Measurements from ENCODE around the gene ELP2. TPM values are rescaled to one million over a fixed set of nuclear protein-coding genes. Genes with fewer than 3 reads are reported as not detected.

Gene ELP2
- total and polyA plus RNA-seq, 2 of the 8 experiments (the other 6 are each of a cell fraction or from before 2014, with no cell fraction given) = 55.8 to 165 TPM

DNA sequence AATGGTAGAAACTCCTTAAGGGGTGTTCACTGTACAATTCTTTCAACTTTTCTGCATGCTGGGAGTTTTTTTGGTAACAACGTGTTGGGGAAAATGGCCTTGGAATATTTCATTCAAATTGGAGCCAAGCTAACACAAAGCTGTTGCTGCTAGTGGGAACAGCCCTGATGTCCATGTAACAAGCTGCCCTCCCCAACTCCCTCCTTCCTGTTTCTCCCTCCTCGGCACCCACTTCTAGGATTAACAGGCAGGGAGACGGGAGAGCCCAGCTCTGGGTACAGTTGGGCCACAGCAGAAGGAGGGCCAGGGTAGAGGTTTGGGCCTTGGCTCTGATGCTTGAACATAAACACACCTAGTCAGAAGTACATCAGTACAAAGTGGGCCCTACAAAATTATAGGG, 48.2 kb downstream of the ELP2 start (continued):
- TF ChIP-seq, protein P1, sequence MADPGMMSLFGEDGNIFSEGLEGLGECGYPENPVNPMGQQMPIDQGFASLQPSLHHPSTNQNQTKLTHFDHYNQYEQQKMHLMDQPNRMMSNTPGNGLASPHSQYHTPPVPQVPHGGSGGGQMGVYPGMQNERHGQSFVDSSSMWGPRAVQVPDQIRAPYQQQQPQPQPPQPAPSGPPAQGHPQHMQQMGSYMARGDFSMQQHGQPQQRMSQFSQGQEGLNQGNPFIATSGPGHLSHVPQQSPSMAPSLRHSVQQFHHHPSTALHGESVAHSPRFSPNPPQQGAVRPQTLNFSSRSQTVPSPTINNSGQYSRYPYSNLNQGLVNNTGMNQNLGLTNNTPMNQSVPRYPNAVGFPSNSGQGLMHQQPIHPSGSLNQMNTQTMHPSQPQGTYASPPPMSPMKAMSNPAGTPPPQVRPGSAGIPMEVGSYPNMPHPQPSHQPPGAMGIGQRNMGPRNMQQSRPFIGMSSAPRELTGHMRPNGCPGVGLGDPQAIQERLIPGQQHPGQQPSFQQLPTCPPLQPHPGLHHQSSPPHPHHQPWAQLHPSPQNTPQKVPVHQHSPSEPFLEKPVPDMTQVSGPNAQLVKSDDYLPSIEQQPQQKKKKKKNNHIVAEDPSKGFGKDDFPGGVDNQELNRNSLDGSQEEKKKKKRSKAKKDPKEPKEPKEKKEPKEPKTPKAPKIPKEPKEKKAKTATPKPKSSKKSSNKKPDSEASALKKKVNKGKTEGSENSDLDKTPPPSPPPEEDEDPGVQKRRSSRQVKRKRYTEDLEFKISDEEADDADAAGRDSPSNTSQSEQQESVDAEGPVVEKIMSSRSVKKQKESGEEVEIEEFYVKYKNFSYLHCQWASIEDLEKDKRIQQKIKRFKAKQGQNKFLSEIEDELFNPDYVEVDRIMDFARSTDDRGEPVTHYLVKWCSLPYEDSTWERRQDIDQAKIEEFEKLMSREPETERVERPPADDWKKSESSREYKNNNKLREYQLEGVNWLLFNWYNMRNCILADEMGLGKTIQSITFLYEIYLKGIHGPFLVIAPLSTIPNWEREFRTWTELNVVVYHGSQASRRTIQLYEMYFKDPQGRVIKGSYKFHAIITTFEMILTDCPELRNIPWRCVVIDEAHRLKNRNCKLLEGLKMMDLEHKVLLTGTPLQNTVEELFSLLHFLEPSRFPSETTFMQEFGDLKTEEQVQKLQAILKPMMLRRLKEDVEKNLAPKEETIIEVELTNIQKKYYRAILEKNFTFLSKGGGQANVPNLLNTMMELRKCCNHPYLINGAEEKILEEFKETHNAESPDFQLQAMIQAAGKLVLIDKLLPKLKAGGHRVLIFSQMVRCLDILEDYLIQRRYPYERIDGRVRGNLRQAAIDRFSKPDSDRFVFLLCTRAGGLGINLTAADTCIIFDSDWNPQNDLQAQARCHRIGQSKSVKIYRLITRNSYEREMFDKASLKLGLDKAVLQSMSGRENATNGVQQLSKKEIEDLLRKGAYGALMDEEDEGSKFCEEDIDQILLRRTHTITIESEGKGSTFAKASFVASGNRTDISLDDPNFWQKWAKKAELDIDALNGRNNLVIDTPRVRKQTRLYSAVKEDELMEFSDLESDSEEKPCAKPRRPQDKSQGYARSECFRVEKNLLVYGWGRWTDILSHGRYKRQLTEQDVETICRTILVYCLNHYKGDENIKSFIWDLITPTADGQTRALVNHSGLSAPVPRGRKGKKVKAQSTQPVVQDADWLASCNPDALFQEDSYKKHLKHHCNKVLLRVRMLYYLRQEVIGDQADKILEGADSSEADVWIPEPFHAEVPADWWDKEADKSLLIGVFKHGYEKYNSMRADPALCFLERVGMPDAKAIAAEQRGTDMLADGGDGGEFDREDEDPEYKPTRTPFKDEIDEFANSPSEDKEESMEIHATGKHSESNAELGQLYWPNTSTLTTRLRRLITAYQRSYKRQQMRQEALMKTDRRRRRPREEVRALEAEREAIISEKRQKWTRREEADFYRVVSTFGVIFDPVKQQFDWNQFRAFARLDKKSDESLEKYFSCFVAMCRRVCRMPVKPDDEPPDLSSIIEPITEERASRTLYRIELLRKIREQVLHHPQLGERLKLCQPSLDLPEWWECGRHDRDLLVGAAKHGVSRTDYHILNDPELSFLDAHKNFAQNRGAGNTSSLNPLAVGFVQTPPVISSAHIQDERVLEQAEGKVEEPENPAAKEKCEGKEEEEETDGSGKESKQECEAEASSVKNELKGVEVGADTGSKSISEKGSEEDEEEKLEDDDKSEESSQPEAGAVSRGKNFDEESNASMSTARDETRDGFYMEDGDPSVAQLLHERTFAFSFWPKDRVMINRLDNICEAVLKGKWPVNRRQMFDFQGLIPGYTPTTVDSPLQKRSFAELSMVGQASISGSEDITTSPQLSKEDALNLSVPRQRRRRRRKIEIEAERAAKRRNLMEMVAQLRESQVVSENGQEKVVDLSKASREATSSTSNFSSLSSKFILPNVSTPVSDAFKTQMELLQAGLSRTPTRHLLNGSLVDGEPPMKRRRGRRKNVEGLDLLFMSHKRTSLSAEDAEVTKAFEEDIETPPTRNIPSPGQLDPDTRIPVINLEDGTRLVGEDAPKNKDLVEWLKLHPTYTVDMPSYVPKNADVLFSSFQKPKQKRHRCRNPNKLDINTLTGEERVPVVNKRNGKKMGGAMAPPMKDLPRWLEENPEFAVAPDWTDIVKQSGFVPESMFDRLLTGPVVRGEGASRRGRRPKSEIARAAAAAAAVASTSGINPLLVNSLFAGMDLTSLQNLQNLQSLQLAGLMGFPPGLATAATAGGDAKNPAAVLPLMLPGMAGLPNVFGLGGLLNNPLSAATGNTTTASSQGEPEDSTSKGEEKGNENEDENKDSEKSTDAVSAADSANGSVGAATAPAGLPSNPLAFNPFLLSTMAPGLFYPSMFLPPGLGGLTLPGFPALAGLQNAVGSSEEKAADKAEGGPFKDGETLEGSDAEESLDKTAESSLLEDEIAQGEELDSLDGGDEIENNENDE (IDR thresholded peaks at IDR 0.05; ENCODE audit: insufficient replicate concordance, low read length) = no peak
- TF ChIP-seq SP2 (IDR thresholded peaks at IDR 0.05; ENCODE audit: low read length) = no peak
- no peak for TF ChIP-seq NRF1 (IDR thresholded peaks at IDR 0.05; ENCODE audit: low read depth, low read length)
- TF ChIP-seq POLR2AphosphoS5 (IDR thresholded peaks at IDR 0.05; ENCODE audit: low read depth, low read length) = no peak; the same call in 1 of the 2 replicates
- TF ChIP-seq, protein P2, sequence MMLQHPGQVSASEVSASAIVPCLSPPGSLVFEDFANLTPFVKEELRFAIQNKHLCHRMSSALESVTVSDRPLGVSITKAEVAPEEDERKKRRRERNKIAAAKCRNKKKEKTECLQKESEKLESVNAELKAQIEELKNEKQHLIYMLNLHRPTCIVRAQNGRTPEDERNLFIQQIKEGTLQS (IDR thresholded peaks at IDR 0.05; ENCODE audit: insufficient read depth, low read depth, low read length) = no peak
- no peak for TF ChIP-seq HDAC2 (IDR thresholded peaks at IDR 0.05; ENCODE audit: borderline replicate concordance in 1 of 2, low read depth in 2 of 2, low read length in 2 of 2)
- TF ChIP-seq ZNF274 (IDR thresholded peaks at IDR 0.05; ENCODE audit: borderline replicate concordance, extremely low read depth, low read length) = no peak
- no peak for TF ChIP-seq CBX5 (IDR thresholded peaks at IDR 0.05; ENCODE audit: low read depth, low read length)
- no peak for TF ChIP-seq SUZ12 (IDR thresholded peaks at IDR 0.05; ENCODE audit: low read length)
- TF ChIP-seq GABPA (IDR thresholded peaks at IDR 0.05; ENCODE audit: borderline replicate concordance, insufficient read depth, low read length) = no peak
